HG02642 (cell line): ENCODE results near the gene MT1E.
A peak's percentile ranks its signal among the peaks of the same experiment; 100 is the strongest.

Experiments
- ATAC-seq: cut with Tn5 transposase; IDR thresholded peaks from one replicate; pipeline ENCODE4 v1.9.1; 2021; ENCODE audit warnings: mild to moderate bottlenecking; ENCODE audit not compliant: unreplicated experiment, poor library complexity

Gene MT1E

GRCh38 chr16:56623637-56624036 is 1.9 kb upstream of the MT1E start:
- no peak for ATAC-seq

- ATAC-seq, result peak; percentile 5
Observed at GRCh38 chr16:56625943-56626654, 518 bp downstream of the MT1E start.

DNA sequence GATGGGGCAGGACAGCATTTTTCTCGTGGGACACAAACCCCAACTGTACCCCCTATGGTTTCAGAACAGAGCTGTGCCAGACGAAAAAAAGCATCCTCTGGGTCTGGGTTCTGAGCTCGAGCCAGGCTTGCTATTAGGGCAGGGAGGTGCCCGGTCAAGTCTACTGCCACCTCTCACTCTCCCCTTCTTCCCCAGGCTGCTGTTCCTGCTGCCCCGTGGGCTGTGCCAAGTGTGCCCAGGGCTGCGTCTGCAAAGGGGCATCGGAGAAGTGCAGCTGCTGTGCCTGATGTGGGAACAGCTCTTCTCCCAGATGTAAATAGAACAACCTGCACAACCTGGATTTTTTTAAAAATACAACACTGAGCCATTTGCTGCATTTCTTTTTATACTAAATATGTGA is 1.1 kb downstream of the MT1E start:
- ATAC-seq, result no peak

GRCh38 chr16:56628486-56629350 is 3.1 kb downstream of the MT1E start:
- ATAC-seq, result no peak

- no peak for ATAC-seq
Observed at GRCh38 chr16:56629531-56629930, 4.0 kb downstream of the MT1E start.

DNA sequence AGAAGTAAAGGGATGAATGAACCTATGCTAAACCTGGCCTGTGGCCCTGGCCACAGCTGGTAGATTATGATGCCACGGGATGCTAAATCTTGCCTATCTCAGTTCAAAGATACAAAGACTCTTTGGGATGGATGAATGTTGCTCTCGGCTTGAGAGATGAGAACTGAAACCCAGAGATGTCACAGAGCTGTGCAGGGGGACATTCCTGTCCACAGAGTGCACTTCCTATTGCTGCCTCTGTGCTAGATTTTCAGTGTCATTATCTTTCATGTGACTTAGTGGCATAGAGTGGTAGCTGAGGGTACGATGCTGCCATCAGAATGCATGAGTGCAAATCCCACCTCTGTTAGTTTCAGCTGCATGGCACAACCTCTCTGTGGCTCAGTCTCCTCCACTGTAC is 4.6 kb downstream of the MT1E start:
- ATAC-seq, result peak; percentile 80

- ATAC-seq, result no peak
Observed at GRCh38 chr16:56631197-56631596, 5.6 kb downstream of the MT1E start.

GRCh38 chr16:56631832-56632155 is 6.2 kb downstream of the MT1E start:
- no peak for ATAC-seq

DNA sequence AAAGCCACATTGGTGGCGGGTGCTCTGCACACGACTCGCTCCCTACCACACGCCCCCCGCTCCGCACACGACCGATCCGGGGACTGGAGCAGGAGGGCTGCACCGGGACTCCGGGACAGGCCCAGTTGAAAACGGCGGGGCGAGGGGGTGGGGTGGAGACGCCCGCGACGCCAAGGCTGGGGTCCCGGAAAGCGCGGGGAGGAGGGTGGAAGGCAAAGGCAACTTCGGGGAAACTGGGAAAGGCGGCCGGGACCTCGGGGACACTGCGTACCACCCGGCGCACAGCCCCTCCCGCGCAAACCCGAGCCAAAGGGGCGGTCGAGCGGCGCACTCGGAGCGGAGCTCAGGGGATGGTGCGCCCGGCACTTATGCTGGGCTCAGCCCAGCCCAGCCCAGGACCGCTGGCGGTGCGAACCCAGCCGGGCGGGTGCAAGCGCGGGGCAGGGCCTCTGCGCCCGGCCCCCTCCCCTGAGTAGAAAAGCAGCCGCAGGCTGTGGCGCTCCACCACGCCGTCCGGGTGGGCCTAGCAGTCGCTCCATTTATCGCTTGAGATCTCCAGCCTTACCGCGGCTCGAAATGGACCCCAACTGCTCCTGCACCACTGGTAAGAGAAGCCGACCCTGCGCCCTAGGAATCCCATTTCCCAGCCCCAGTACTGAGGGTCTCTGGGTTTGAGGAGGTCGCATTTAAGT is 6.7 kb downstream of the MT1E start, which contains the start of gene MT1M:
MT1M (plus strand) TSS at position 504 of the 692 bp plus-strand sequence; CDS start at position 577, 73 bp downstream.
- ATAC-seq, result no peak

- no peak for ATAC-seq
Observed at GRCh38 chr16:56632848-56633365, 7.3 kb downstream of the MT1E start.

DNA sequence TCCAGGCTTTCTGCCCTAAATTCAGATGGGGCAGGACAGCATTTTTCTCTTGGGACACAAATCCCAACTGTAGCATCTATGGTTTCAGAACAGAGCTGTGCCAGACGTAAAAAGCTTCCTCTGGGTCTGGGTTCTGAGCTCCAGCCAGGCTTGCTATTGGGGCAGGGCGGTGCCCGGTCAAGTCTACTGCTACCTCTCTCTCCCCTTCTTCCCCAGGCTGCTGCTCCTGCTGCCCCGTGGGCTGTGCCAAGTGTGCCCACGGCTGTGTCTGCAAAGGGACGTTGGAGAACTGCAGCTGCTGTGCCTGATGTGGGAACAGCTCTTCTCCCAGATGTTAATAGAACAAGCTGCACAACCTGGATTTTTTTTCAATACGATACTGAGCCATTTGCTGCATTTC is 8.0 kb downstream of the MT1E start:
- no peak for ATAC-seq

GRCh38 chr16:56634715-56635440 is 9.3 kb downstream of the MT1E start:
- no peak for ATAC-seq

DNA sequence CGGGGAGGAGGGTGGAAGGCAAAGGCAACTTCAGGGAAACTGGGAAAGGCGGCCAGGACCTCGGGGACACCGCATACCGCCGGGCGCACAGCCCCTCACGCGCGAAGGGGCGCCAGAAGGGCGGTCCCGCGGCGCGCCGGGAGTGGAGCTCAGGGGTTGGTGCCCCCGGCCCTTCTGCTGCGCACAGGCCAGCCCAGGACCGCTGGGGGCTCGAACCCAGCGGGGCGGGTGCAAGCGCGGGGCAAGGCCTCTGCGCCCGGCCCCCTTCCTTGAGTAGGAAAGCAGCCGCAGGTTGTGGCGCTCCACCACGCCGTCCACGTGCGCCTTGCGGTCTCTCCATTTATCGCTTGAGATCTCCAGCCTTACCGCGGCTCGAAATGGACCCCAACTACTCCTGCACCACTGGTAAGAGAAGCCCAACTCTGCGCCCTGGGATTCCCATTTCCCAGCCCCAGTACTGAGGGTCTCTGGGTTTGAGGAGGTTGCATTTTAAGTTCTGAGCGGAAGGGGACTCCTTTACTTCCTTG is 9.9 kb downstream of the MT1E start:
- ATAC-seq, result no peak

- no peak for ATAC-seq
Observed at GRCh38 chr16:56636616-56637413, 11.2 kb downstream of the MT1E start.

DNA sequence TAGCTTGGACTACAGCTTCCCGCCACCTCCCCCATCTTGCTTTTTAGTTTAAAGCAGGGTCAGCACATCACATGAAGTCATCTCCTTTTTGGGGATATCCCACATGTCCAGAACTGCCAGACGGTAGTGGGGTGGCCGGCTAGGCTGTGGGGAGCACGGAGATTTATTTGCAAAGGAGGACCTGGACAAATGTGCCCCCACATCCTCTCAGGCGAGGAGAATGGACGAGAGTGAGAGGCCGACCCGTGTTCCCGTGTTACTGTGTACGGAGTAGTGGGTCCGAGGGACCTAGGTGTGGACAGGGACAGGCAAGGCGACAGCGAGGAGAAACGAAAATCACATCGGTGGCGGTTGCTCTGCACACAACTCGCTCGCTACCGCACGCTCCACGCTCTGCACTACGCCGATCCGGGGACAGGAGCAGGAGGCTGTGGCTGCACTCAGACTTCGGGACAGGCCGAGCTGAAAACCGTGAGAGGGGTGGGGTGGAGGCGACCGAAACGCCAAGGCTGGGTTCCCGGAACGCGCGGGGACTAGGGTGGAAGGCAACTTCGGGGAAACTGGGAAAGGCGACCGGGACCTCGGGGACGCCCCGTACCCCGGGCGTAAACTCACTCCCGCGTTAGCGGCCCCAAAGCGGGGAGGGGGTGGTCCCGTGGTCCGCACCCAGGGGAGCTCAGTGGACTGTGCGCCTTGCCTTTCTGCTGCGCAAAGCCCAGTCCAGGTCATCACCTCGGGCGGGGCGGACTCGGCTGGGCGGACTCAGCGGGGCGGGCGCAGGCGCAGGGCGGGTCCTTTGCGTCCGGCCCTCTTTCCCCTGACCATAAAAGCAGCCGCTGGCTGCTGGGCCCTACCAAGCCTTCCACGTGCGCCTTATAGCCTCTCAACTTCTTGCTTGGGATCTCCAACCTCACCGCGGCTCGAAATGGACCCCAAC is 12.5 kb downstream of the MT1E start, which contains the start of gene MT1A:
MT1A (plus strand) TSS at position 853 of the 937 bp plus-strand sequence; CDS start at position 926, 73 bp downstream.
- no peak for ATAC-seq

- no peak for ATAC-seq
Observed at GRCh38 chr16:56639045-56639444, 13.5 kb downstream of the MT1E start.

DNA sequence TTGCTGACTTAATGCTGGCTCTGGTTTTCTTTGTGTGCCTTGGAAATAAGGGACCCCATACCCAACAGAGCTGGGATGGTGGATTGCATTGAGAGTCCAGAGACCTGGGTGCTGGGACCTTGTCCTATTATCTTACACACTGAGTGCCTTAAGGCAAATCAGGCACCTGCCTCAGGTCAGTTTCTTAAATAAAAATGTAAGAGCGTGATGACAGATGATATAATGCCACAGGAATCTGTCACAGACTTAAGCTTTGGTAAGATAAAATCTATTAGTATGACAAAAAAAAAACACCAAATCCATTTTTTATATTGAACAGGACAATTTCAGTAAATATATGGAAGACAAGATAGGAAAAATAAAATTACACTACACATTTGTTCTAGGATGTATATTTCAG is 14.5 kb downstream of the MT1E start:
- no peak for ATAC-seq

DNA sequence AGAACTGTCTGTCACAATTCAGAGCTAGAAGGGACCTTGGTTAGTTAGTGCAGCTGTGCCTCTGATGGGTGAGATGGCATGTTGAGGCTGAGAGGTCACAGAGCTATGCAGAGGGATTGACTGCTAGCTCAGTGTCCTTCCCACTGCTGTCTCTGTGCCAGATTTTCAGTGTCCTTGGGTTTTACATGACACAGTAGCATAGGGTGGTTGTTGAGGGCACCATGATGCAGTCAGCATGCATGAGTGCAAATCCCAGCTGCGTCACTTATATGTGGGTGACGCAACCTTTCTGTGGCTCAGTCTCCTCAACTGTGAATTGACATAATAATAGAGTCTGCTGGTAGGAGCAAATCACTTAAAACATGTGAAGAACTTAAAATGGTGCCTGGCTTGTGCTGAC is 15.6 kb downstream of the MT1E start:
- no peak for ATAC-seq
